GM18505 (cell line): ENCODE data around the gene EXOSC3.
A peak's percentile ranks its signal among the peaks of the same experiment; 100 is the strongest.
"Not testable (repeated sequence)": the region's sequence is repeated elsewhere in the genome, so short reads cannot be mapped to it uniquely, and the experiment has no call there.

Experiments used
- ATAC-seq: cut with Tn5 transposase; IDR thresholded peaks from one replicate; pipeline ENCODE4 v1.9.1; 2021; ENCODE audit not compliant: unreplicated experiment
- POLR2A ChIP-seq: IDR thresholded peaks from 4 replicates; pipeline ENCODE4 v1.6.1; 2011; ENCODE audit warnings: borderline replicate concordance; ENCODE audit not compliant: insufficient read depth, insufficient read length; ENCODE audit errors: extremely low read depth

Gene EXOSC3

GRCh38 chr9:37784616-37785483 is at the start of gene EXOSC3:
Gene EXOSC3, minus strand, starts transcription at chr9:37785064. Its CDS starts 20 bp downstream, at chr9:37785044.
- ATAC-seq = peak; percentile 85
- peak; percentile 97 for TF ChIP-seq POLR2A

- ATAC-seq = no peak
- TF ChIP-seq POLR2A = no peak
These were observed 42.8 kb upstream of the EXOSC3 start for GRCh38 chr9:37827483-37828165.

- not testable (repeated sequence) for ATAC-seq
These were observed 40.3 kb upstream of the EXOSC3 start for GRCh38 chr9:37825174-37825573.

- no peak for ATAC-seq
- no peak for TF ChIP-seq POLR2A
These were observed 35.3 kb upstream of the EXOSC3 start for GRCh38 chr9:37820142-37820541.

GRCh38 chr9:37818849-37819248 is 34.0 kb upstream of the EXOSC3 start:
- TF ChIP-seq POLR2A = no peak
- ATAC-seq = no peak

GRCh38 chr9:37812773-37813379 is 28.0 kb upstream of the EXOSC3 start:
- ATAC-seq = no peak
- TF ChIP-seq POLR2A = no peak

GRCh38 chr9:37811906-37812476 is 27.1 kb upstream of the EXOSC3 start:
- ATAC-seq = no peak
- no peak for TF ChIP-seq POLR2A

- ATAC-seq = not testable (repeated sequence)
These were observed 24.8 kb upstream of the EXOSC3 start for GRCh38 chr9:37809676-37810075.

- ATAC-seq = no peak
- no peak for TF ChIP-seq POLR2A
These were observed 21.4 kb upstream of the EXOSC3 start for GRCh38 chr9:37806271-37806670.

GRCh38 chr9:37801959-37802711 is 17.3 kb upstream of the EXOSC3 start:
- ATAC-seq = no peak
- TF ChIP-seq POLR2A = no peak

GRCh38 chr9:37801287-37801850 is 16.5 kb upstream of the EXOSC3 start:
- no peak for TF ChIP-seq POLR2A
- ATAC-seq = peak; percentile 42

- TF ChIP-seq POLR2A = peak; percentile 82
- ATAC-seq = peak; percentile 67
These were observed 15.9 kb upstream of the EXOSC3 start, which contains the start of gene DCAF10 for GRCh38 chr9:37800631-37801286. Gene DCAF10, plus strand, starts transcription at chr9:37800797. Its CDS starts 70 bp downstream, at chr9:37800867.
